Mononuclear cell (primary cell): ENCODE data around the gene FAM120A. TPM values are rescaled to one million over a fixed set of nuclear protein-coding genes. Genes with fewer than 3 reads are reported as not detected.

Experiments
- H3K27me3 ChIP-seq: 2 replicates; pipeline ENCODE4 v1.6.0; 2011; ENCODE audit warnings: low read length, control low read depth; ENCODE audit not compliant: insufficient read depth
- H3K4me1 ChIP-seq: 2 replicates; pipeline ENCODE4 v1.5.1; 2011; ENCODE audit warnings: mild to moderate bottlenecking, low read length, control low read depth; ENCODE audit not compliant: insufficient read depth
- H3K4me3 ChIP-seq: 2 replicates; pipeline ENCODE4 v1.5.1; 2011; ENCODE audit warnings: mild to moderate bottlenecking, low read length, moderate library complexity
- H3K9me3 ChIP-seq: 2 replicates; pipeline ENCODE4 v1.5.1; 2011; ENCODE audit warnings: low read depth, mild to moderate bottlenecking, control low read depth, low read length
- total RNA-seq: library from RNA; depleted of rRNA; stranded (reverse); fragments of >200 nt; gene quantifications from one replicate; pipeline ENCODE4 v1.2.3, GENCODE V29; 2012

The FAM120A gene
- total RNA-seq, 1 donor, result 90.6 TPM

DNA sequence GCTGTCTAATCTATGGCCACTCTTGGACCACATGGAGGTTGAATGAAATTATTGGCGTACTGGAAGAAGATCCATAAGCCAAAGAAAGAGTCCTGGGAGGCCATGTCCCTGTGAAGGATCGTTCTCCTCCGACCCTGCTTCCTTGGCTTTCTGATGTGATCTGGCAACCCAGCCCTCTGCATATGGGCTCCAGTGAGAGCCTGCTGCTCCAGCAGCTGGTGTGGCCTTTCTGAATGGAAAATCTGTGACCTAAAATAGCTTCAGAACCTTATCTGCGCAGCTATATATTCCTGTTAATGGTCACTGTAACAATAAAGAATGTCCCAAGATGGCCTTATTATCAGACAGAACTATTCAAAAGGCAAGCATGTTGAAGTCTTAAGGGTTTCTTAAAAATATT is 84.7 kb downstream of the FAM120A start:
- Histone ChIP-seq H3K27me3 (no peaks in the 10 kb centered on the region), H3K4me3 (no peak overlapping the region), H3K9me3 (no peaks in the 10 kb centered on the region), H3K4me1 (no peaks in the 10 kb centered on the region)

DNA sequence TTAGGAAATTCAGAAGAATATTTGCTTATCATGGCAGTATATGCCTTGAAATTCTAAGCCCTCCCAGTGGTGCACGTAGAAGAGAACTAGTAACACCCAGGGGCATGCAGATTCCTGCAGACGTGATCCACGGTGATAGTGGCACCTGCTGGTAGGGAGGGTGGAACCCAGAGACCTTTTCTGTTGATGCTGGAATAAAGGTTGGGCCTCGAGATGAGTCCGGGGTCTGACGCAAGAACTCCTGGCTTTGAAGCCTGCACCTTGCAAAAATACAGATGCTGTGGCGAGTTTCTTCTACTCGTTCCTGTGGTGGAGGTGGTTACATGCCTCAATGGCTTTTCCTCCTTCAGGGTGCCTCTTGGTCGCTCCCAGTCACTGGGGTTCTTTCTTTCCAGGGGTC is 85.4 kb downstream of the FAM120A start:
- no peaks in the 10 kb centered on the region for H3K9me3 ChIP-seq
- H3K4me3 ChIP-seq, result no peak overlapping the region
- H3K27me3 ChIP-seq, result no peaks in the 10 kb centered on the region
- H3K4me1 ChIP-seq, result no peaks in the 10 kb centered on the region

- no peaks in the 10 kb centered on the region for H3K9me3 ChIP-seq
- H3K27me3 ChIP-seq, result no peaks in the 10 kb centered on the region
- H3K4me3 ChIP-seq, result no peak overlapping the region
- H3K4me1 ChIP-seq, result no peaks in the 10 kb centered on the region
These were observed 88.8 kb downstream of the FAM120A start for GRCh38 chr9:93540305-93540704.

- Histone ChIP-seq H3K4me1 (no peaks in the 10 kb centered on the region), H3K4me3 (no peak overlapping the region), H3K9me3 (no peaks in the 10 kb centered on the region), H3K27me3 (no peaks in the 10 kb centered on the region)
These were observed 89.5 kb downstream of the FAM120A start for GRCh38 chr9:93541005-93541404.

DNA sequence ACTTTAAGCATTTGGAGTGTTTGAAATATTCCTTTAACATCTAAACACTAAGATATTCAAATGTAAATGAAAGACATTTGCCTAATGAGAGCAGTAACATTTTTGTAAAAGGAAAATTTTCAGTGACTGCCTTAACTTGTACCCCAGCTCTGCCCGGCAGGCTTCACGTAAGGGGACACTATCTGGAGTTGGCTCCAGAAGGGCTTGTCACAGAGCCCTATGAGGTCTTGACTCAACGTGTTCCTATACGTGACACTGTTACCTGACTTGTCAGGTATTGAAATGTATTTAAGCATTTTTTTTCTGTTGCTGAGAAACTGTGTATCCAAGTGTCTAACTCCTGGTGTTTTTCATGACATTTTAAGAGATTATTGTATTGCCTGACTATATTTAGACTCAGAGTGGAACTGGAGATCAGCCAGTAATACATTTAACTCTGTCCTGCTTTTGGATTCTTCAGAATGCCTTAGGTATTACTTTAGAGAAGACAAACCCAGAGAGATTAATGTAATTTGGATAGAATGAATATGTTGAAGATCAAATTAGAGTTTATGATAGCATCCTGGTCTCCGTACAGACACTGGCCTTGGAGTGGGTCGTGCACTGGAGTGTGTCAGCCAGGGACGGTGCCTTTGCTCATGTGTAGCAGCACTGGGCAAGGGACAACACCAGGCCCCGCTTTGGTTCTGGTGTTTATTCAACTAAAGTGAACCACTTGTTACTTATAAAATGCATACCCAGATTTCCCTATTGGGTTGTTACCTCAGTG is 90.3 kb downstream of the FAM120A start:
- Histone ChIP-seq H3K4me1 (no peaks in the 10 kb centered on the region), H3K9me3 (no peaks in the 10 kb centered on the region), H3K4me3 (no peak overlapping the region), H3K27me3 (no peaks in the 10 kb centered on the region)

- Histone ChIP-seq H3K9me3 (no peaks in the 10 kb centered on the region), H3K4me1 (no peaks in the 10 kb centered on the region), H3K4me3 (no peak overlapping the region), H3K27me3 (no peaks in the 10 kb centered on the region)
These were observed 91.6 kb downstream of the FAM120A start for GRCh38 chr9:93543117-93543516.

- Histone ChIP-seq H3K4me1 (no peaks in the 10 kb centered on the region), H3K27me3 (no peaks in the 10 kb centered on the region)
These were observed 94.9 kb downstream of the FAM120A start for GRCh38 chr9:93546356-93546755.

DNA sequence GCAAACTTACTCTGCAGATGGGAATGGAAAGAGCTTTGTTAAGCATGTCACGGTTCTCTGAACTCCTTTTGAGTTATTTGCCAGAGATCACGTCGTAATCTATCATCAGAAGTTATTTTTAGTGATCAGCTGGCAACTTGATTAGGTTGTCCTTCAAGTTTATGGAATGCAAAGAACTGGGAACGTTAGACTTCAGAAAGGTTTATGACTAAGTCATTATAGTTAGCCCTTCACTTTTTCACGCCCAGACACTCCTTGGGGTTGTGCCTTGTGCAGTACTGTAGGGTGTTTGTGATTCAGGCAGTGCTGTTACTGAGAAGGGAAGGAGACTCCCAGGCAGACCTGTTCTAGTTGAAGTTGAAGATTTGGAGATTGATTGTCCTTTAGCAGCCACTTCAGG is 98.1 kb downstream of the FAM120A start:
- no peaks in the 10 kb centered on the region for H3K9me3 ChIP-seq
- no peaks in the 10 kb centered on the region for H3K4me1 ChIP-seq
- H3K27me3 ChIP-seq, result no peaks in the 10 kb centered on the region
- no peak overlapping the region for H3K4me3 ChIP-seq

More at GRCh38 chr9:93546356-93546755, 94.9 kb downstream of the FAM120A start:
- Histone ChIP-seq H3K4me3 (no peak overlapping the region), H3K9me3 (no peaks in the 10 kb centered on the region)

DNA sequence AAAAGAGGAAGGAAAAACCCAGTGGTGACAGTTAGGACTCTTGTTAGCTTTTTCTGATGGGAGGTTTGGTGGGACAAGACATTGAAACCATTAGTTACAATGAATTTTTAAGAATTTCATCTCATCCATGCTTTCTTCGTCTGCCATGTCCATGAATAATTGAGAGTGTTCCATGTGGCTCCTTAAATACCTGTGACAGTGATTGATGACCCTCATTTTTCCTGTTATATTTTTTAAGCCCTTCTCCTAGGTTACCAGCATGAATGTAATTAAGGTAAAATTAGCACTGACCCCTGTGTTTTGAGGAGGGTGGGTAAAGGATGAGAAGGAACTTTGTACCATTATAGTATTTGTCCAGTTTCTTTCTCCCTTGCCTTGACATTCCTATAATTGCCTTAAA is 101.4 kb downstream of the FAM120A start:
- Histone ChIP-seq H3K9me3 (no peaks in the 10 kb centered on the region), H3K27me3 (no peaks in the 10 kb centered on the region), H3K4me1 (no peaks in the 10 kb centered on the region), H3K4me3 (no peak overlapping the region)

GRCh38 chr9:93555370-93555769 is 103.9 kb downstream of the FAM120A start:
- no peaks in the 10 kb centered on the region for H3K4me1 ChIP-seq
- H3K27me3 ChIP-seq, result no peaks in the 10 kb centered on the region
- no peaks in the 10 kb centered on the region for H3K9me3 ChIP-seq
- no peak overlapping the region for H3K4me3 ChIP-seq

GRCh38 chr9:93557366-93558137 is 106.1 kb downstream of the FAM120A start:
- Histone ChIP-seq H3K4me3 (no peak overlapping the region), H3K27me3 (no peaks in the 10 kb centered on the region), H3K4me1 (no peaks in the 10 kb centered on the region), H3K9me3 (no peaks in the 10 kb centered on the region)

DNA sequence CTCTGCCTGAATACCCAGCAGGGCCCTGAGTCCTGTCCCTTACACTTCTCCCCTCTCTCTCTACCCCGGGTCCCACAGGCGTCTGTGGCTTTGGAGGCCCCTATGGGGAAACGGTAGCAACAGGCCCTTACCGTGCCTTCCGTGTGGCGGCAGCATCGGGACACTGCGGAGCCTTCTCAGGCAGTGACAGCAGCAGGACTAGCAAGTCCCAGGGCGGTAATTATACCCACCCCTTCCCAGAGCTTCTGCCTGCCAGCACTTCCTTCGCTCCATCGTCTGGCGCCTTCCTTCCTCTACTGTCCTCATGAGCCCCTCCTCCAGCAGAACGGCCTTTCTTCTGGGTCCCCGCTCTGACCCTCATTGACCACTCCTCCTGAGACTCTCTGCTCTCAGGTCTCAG is 107.0 kb downstream of the FAM120A start:
- no peaks in the 10 kb centered on the region for H3K4me1 ChIP-seq
- no peaks in the 10 kb centered on the region for H3K9me3 ChIP-seq
- H3K4me3 ChIP-seq, result no peak overlapping the region
- H3K27me3 ChIP-seq, result no peaks in the 10 kb centered on the region

- no peaks in the 10 kb centered on the region for H3K4me1 ChIP-seq
- no peaks in the 10 kb centered on the region for H3K27me3 ChIP-seq
- H3K9me3 ChIP-seq, result no peaks in the 10 kb centered on the region
- no peak overlapping the region for H3K4me3 ChIP-seq
These were observed 109.5 kb downstream of the FAM120A start for GRCh38 chr9:93560991-93561390.

- peaks cover 8% of the 10 kb centered on the region for H3K4me1 ChIP-seq
- no peak overlapping the region for H3K4me3 ChIP-seq
- H3K27me3 ChIP-seq, result no peaks in the 10 kb centered on the region
These were observed 110.7 kb downstream of the FAM120A start for GRCh38 chr9:93562157-93562556.

GRCh38 chr9:93565089-93565488 is 113.6 kb downstream of the FAM120A start:
- H3K27me3 ChIP-seq, result no peaks in the 10 kb centered on the region
- no peaks in the 10 kb centered on the region for H3K9me3 ChIP-seq

More at GRCh38 chr9:93562157-93562556, 110.7 kb downstream of the FAM120A start:
- H3K9me3 ChIP-seq, result no peaks in the 10 kb centered on the region

More at GRCh38 chr9:93565089-93565488, 113.6 kb downstream of the FAM120A start:
- Histone ChIP-seq H3K4me1 (peaks cover 28% of the 10 kb centered on the region), H3K4me3 (no peak overlapping the region)
